Left lung (tissue), 10 donors: ENCODE measurements around the gene TC2N. TPM values are rescaled to one million over a fixed set of nuclear protein-coding genes. Genes with fewer than 3 reads are reported as not detected.
"Not testable (repeated sequence)": the region's sequence is repeated elsewhere in the genome, so short reads cannot be mapped to it uniquely, and the experiment has no call there.

Experiments used
- ATAC-seq: fragments of 200-7000 bp; cut with Tn5 transposase; one replicate; pipeline ENCODE4 v1.9.1; 2020; ENCODE audit warnings: moderate library complexity
- DNase-seq, 4 donors: peaks; one replicate each; pipeline ENCODE4 v3.0.0-alpha.2; 2013 to 2020
- H3K27ac ChIP-seq, 2 donors: fragments of 200-600 bp; sonication (generic) in 1 of 2; one replicate each; pipeline versions ENCODE4 v1.5.0 to v1.8.0; 2020 to 2021
- H3K27me3 ChIP-seq, 2 donors: fragments of 200-600 bp; sonication (generic) in 1 of 2; one replicate each; pipeline versions ENCODE4 v1.5.0 to v1.8.0; 2020 to 2021
- H3K36me3 ChIP-seq, 2 donors: fragments of 200-600 bp; sonication (generic) in 1 of 2; one replicate each; pipeline versions ENCODE4 v1.5.0 to v1.8.0; 2020 to 2021
- H3K4me1 ChIP-seq, 2 donors: fragments of 200-600 bp; one replicate each; pipeline ENCODE4 v1.8.0; 2021
- H3K4me3 ChIP-seq, 2 donors: fragments of 200-600 bp; sonication (generic) in 1 of 2; one replicate each; pipeline versions ENCODE4 v1.5.0 to v1.8.0; 2020 to 2021; ENCODE audit warnings: mild to moderate bottlenecking in 1 of 2
- H3K9me3 ChIP-seq, 2 donors: fragments of 200-600 bp; sonication (generic) in 1 of 2; one replicate each; pipeline versions ENCODE4 v1.5.0 to v1.8.0; 2020 to 2021
- CTCF ChIP-seq, 2 donors: fragments of 200-600 bp; sonication (generic) in 1 of 2; IDR thresholded peaks; one replicate each; pipeline versions ENCODE4 v1.5.0 to v1.8.0; 2021; ENCODE audit warnings: antibody characterized with exemption in 2 of 2
- intact Hi-C, 2 donors: fragments of 100-400 bp; cut with DNase I; formaldehyde crosslinking; loops; one replicate each; pipeline versions ENCODE4 v1.11.2 to v1.14.2; 2022
- polyA plus RNA-seq, 6 donors: library from polyadenylated mRNA; unstranded; fragments of 120-200 nt; gene quantifications; one replicate each; pipeline ENCODE4 v1.2.1, GENCODE V29; 2013; ENCODE audit not compliant: insufficient read length in 6 of 6
- total RNA-seq, 2 donors: library from RNA; stranded (reverse); fragmentation: NEBNext Ultra II Directional; extraction: Animal tissue kit (Norgen Biotek cat#: 25700); gene quantifications; one replicate each; pipeline ENCODE4 v1.2.1, GENCODE V29; 2021
- donor health status: DM: no; HTN: yes; CAD: no.
- donor health status: DM: no; HTN: no; CAD: no.

The TC2N gene
- total and polyA plus RNA-seq, 8 donors, result 20.3 to 58.1 (median 29.7) TPM

DNA sequence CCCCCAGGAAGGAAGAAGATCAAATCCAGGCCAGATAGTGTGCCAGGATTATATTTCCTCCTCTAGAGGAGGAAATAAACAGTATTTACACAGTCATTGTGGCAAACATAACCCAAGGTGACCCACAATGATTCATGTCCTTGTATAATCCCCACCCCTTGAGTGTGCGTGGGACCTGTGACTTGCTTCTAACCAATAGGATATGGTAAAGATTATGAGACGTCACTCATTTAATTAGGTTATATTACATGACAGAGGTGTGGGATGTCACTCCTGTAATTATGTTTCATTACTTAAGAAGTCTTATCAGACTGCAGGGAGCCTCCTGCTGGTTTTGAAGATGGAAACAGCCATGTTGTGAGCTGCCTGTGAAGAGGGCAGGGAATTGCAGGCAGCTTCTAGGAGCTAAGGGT is 123.3 kb downstream of the TC2N start:
- no peaks in the 10 kb centered on the region for H3K9me3 ChIP-seq
- TF ChIP-seq CTCF (IDR thresholded peaks at IDR 0.05), result no peak
- H3K4me1 ChIP-seq, result no peaks in the 10 kb centered on the region
- H3K4me3 ChIP-seq, result no peak overlapping the region
- peak overlapping the region in 1 of 2 donors; percentile 16 for H3K27ac ChIP-seq
- ATAC-seq (peak; percentile 90), DNase-seq (no peak)
- intact Hi-C loops, result no loop called here
- no peaks in the 10 kb centered on the region for H3K36me3 ChIP-seq
- no peaks in the 10 kb centered on the region for H3K27me3 ChIP-seq

- no peaks in the 10 kb centered on the region for H3K4me1 ChIP-seq
- peak; percentile 66 for ATAC-seq
- intact Hi-C loops, result no loop called here
- no peak overlapping the region for H3K4me3 ChIP-seq
- H3K27ac ChIP-seq, result peak overlapping the region; percentile 16 to 59
- DNase-seq, result no peak
- no peaks in the 10 kb centered on the region for H3K36me3 ChIP-seq
- no peaks in the 10 kb centered on the region for H3K27me3 ChIP-seq
- no peaks in the 10 kb centered on the region for H3K9me3 ChIP-seq
- TF ChIP-seq CTCF (IDR thresholded peaks at IDR 0.05), result no peak
These were observed 124.1 kb downstream of the TC2N start for GRCh38 chr14:91743305-91743653.

DNA sequence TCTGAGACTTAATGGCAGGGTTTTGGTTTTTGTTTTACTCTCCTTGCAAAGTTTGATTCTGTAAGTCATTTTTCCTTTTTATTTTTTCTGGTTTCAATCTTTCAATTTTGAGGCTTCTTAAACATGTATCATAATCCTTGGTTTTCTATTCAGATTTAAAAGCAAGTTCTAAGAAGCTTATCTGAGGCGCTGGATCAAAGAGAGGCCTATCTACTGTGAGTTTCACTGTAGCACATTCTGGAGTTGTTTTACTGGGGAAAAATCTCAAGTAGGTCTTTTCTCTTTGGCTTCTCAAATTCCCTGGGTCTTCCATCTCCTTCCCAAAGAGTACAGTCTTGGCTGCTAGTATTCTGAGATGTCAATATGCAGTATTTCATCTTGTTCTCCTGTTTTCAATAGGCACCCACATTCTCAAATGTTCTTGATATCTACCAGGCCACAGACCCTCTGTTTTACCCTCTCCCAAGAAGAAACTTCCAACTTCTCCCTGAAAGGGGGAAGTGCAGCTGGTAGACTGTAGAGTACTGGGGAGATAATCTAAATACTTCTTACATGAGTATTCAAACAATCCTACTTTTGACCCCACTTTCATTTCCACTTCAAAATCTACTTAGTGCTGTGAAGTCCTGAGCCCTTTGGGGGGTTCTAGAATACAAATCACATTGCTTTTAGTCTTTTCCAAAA is 124.6 kb downstream of the TC2N start:
- Histone ChIP-seq H3K27ac (peak overlapping the region in 1 of 2 donors; percentile 16), H3K4me3 (no peak overlapping the region), H3K27me3 (no peaks in the 10 kb centered on the region), H3K36me3 (no peaks in the 10 kb centered on the region), H3K9me3 (no peaks in the 10 kb centered on the region), H3K4me1 (no peaks in the 10 kb centered on the region)
- DNase-seq (no peak), ATAC-seq (peak; percentile 62)
- no peak for TF ChIP-seq CTCF (IDR thresholded peaks at IDR 0.05)
- intact Hi-C loops, result no loop called here

DNA sequence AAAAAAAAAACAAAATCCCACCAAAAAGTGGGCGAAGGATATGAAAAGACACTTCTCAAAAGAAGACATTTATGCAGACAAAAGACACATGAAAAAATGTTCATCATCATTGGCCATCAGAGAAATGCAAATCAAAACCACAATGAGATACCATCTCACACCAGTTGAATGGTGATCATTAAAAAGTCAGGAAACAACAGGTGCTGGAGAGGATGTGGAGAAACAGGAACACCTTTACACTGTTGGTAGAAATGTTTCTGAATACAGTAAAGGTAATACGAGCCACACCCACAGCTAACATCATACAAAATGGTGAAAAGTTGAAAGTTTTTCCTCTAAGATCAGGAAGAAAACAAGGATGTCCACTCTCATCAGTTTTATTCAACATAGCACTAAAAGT is 127.5 kb downstream of the TC2N start:
- H3K27ac ChIP-seq, H3K36me3 ChIP-seq, H3K9me3 ChIP-seq, H3K27me3 ChIP-seq, H3K4me1 ChIP-seq, H3K4me3 ChIP-seq, DNase-seq, ATAC-seq, intact Hi-C loops: not testable (repeated sequence)

GRCh38 chr14:91737619-91738018 is 129.7 kb downstream of the TC2N start:
- ATAC-seq (no peak), DNase-seq (peak in 1 of 4 donors; percentile 36)
- Histone ChIP-seq H3K4me1 (no peaks in the 10 kb centered on the region), H3K36me3 (no peaks in the 10 kb centered on the region), H3K4me3 (no peak overlapping the region), H3K27ac (no peak overlapping the region), H3K9me3 (no peaks in the 10 kb centered on the region), H3K27me3 (no peaks in the 10 kb centered on the region)
- TF ChIP-seq CTCF (IDR thresholded peaks at IDR 0.05), result no peak
- intact Hi-C loops, result no loop called here
